ENCODE results near the gene CNTNAP2. TPM values are rescaled to one million over a fixed set of nuclear protein-coding genes. Genes with fewer than 3 reads are reported as not detected.

The CNTNAP2 gene
- total RNA-seq, 1 experiment from 2014 or later: 60.0 TPM

- Histone ChIP-seq H3K27ac (ENCODE audit: low read depth, low read length, poor library complexity, severe bottlenecking) (peak overlapping the region; percentile 66), H3K4me3 (ENCODE audit: low read depth, low read length, poor library complexity, severe bottlenecking) (no peak overlapping the region), H3K9me3 (ENCODE audit: low read depth, low read length, poor library complexity, severe bottlenecking) (no peaks in the 10 kb centered on the region), H3K36me3 (ENCODE audit: insufficient read depth, low read length, poor library complexity, severe bottlenecking) (no peaks in the 10 kb centered on the region), H3K27me3 (replicated peaks; ENCODE audit: insufficient read depth, low read depth, low read length, poor library complexity) (no peaks in the 10 kb centered on the region), H3K4me1 (ENCODE audit: insufficient read depth, low read length, poor library complexity, severe bottlenecking) (peaks cover 43% of the 10 kb centered on the region)
- ChIA-PET POLR2A (ENCODE audit: low non-redundant PET) (no interaction called here), CTCF (no interaction called here)
- DNase-seq (ENCODE audit: low spot score): peak; percentile 91
- intact Hi-C loops (cut with micrococcal nuclease; ENCODE audit: unreplicated experiment): no loop called here
- no TSS peak for BruUV-seq (replicated peaks)
- TF ChIP-seq, protein P1, sequence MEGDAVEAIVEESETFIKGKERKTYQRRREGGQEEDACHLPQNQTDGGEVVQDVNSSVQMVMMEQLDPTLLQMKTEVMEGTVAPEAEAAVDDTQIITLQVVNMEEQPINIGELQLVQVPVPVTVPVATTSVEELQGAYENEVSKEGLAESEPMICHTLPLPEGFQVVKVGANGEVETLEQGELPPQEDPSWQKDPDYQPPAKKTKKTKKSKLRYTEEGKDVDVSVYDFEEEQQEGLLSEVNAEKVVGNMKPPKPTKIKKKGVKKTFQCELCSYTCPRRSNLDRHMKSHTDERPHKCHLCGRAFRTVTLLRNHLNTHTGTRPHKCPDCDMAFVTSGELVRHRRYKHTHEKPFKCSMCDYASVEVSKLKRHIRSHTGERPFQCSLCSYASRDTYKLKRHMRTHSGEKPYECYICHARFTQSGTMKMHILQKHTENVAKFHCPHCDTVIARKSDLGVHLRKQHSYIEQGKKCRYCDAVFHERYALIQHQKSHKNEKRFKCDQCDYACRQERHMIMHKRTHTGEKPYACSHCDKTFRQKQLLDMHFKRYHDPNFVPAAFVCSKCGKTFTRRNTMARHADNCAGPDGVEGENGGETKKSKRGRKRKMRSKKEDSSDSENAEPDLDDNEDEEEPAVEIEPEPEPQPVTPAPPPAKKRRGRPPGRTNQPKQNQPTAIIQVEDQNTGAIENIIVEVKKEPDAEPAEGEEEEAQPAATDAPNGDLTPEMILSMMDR (conservative IDR thresholded peaks at IDR 0.05; ENCODE audit: low read depth, low read length): no peak
- TF ChIP-seq EZH2 (IDR thresholded peaks at IDR 0.05; ENCODE audit: borderline replicate concordance, low read depth, low read length, poor library complexity, severe bottlenecking): no peak
These were observed 897.8 kb downstream of the CNTNAP2 start for GRCh38 chr7:147014286-147014955.

- no peak for DNase-seq (ENCODE audit: low spot score)
- Histone ChIP-seq H3K4me3 (ENCODE audit: low read depth, low read length, poor library complexity, severe bottlenecking) (no peak overlapping the region), H3K36me3 (ENCODE audit: insufficient read depth, low read length, poor library complexity, severe bottlenecking) (no peaks in the 10 kb centered on the region), H3K27me3 (replicated peaks; ENCODE audit: insufficient read depth, low read depth, low read length, poor library complexity) (no peaks in the 10 kb centered on the region), H3K9me3 (ENCODE audit: low read depth, low read length, poor library complexity, severe bottlenecking) (no peaks in the 10 kb centered on the region), H3K4me1 (ENCODE audit: insufficient read depth, low read length, poor library complexity, severe bottlenecking) (peaks cover 43% of the 10 kb centered on the region), H3K27ac (ENCODE audit: low read depth, low read length, poor library complexity, severe bottlenecking) (no peak overlapping the region)
- intact Hi-C loops (cut with micrococcal nuclease; ENCODE audit: unreplicated experiment): no loop called here
- POLR2A ChIA-PET (ENCODE audit: low non-redundant PET): interaction anchor here (0.6 kb wide), 1 partner anchor 1483 kb away, joined by 3 read pairs; no protein-coding TSS in a partner anchor
- CTCF ChIA-PET: no interaction called here
- BruUV-seq (replicated peaks): no TSS peak
- no peak for TF ChIP-seq EZH2 (IDR thresholded peaks at IDR 0.05; ENCODE audit: borderline replicate concordance, low read depth, low read length, poor library complexity, severe bottlenecking)
- TF ChIP-seq, protein P1 (conservative IDR thresholded peaks at IDR 0.05; ENCODE audit: low read depth, low read length): no peak
These were observed 899.4 kb downstream of the CNTNAP2 start for GRCh38 chr7:147015999-147016398.

DNA sequence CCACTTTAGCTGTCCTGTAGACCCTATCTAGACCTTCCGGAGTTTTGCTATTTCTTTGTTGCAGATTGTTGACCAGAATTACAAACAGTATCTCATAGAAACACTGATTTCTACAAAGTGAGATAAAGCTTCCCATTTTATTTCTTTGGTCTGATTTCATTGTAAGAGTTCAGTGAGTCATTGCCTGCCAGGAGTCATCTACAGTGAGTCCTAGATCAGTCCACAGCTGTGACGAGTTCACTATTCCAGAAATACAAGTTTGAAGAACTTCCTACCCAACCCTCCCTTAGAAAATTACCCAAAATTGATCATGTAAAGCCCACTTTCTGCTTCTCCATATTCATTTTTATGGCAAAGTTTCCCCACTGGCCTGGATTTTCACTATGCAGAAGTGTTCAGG, 905.5 kb downstream of the CNTNAP2 start:
- POLR2A ChIA-PET (ENCODE audit: low non-redundant PET): no interaction called here
- H3K36me3 ChIP-seq (ENCODE audit: insufficient read depth, low read length, poor library complexity, severe bottlenecking): no peaks in the 10 kb centered on the region
- H3K27me3 ChIP-seq (replicated peaks; ENCODE audit: insufficient read depth, low read depth, low read length, poor library complexity): no peaks in the 10 kb centered on the region
- intact Hi-C loops (cut with micrococcal nuclease; ENCODE audit: unreplicated experiment): no loop called here
- CTCF ChIA-PET: no interaction called here
- H3K9me3 ChIP-seq (ENCODE audit: low read depth, low read length, poor library complexity, severe bottlenecking): no peaks in the 10 kb centered on the region
- no peak overlapping the region for H3K27ac ChIP-seq (ENCODE audit: low read depth, low read length, poor library complexity, severe bottlenecking)
- H3K4me1 ChIP-seq (ENCODE audit: insufficient read depth, low read length, poor library complexity, severe bottlenecking): peaks cover 3% of the 10 kb centered on the region
- no TSS peak for BruUV-seq (replicated peaks)
- TF ChIP-seq, protein P1 (conservative IDR thresholded peaks at IDR 0.05; ENCODE audit: low read depth, low read length): no peak
- TF ChIP-seq EZH2 (IDR thresholded peaks at IDR 0.05; ENCODE audit: borderline replicate concordance, low read depth, low read length, poor library complexity, severe bottlenecking): no peak
- DNase-seq (ENCODE audit: low spot score): no peak
- H3K4me3 ChIP-seq (ENCODE audit: low read depth, low read length, poor library complexity, severe bottlenecking): no peak overlapping the region
